ENCODE measurements around the gene AMTN.

GRCh38 chr4:70559211-70559830 is 41.0 kb downstream of the AMTN start:
- peak; percentile 32 to 73 (median 57) for TF ChIP-seq CTCF (IDR thresholded peaks at IDR 0.05)
- no peak for TF ChIP-seq POLR2A (IDR thresholded peaks at IDR 0.05)
